Measurements from ENCODE around the gene UBA1. TPM values are rescaled to one million over a fixed set of nuclear protein-coding genes. Genes with fewer than 3 reads are reported as not detected.
A peak's percentile ranks its signal among the peaks of the same experiment; 100 is the strongest.

UBA1 gene
- total RNA-seq, 4 donors from 2014 or later, result 72.9 to 187 (median 149) TPM

- intact Hi-C loops (cut with DNase I; ENCODE audit: low total_unique reads), result no loop called here
- Histone ChIP-seq H3K27me3 (no peaks in the 10 kb centered on the region), H3K27ac (no peak overlapping the region), H3K36me3 (no peaks in the 10 kb centered on the region), H3K4me3 (no peak overlapping the region), H3K4me1 (no peaks in the 10 kb centered on the region), H3K9me3 (no peaks in the 10 kb centered on the region)
- TF ChIP-seq, protein P1, sequence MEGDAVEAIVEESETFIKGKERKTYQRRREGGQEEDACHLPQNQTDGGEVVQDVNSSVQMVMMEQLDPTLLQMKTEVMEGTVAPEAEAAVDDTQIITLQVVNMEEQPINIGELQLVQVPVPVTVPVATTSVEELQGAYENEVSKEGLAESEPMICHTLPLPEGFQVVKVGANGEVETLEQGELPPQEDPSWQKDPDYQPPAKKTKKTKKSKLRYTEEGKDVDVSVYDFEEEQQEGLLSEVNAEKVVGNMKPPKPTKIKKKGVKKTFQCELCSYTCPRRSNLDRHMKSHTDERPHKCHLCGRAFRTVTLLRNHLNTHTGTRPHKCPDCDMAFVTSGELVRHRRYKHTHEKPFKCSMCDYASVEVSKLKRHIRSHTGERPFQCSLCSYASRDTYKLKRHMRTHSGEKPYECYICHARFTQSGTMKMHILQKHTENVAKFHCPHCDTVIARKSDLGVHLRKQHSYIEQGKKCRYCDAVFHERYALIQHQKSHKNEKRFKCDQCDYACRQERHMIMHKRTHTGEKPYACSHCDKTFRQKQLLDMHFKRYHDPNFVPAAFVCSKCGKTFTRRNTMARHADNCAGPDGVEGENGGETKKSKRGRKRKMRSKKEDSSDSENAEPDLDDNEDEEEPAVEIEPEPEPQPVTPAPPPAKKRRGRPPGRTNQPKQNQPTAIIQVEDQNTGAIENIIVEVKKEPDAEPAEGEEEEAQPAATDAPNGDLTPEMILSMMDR (IDR thresholded peaks at IDR 0.05), result no peak
- no peak for TF ChIP-seq POLR2A (IDR thresholded peaks at IDR 0.05)
- DNase-seq, result peak; percentile 11 to 18
Observed at GRCh38 chrX:47169726-47170515, 23.7 kb upstream of the UBA1 start.

DNA sequence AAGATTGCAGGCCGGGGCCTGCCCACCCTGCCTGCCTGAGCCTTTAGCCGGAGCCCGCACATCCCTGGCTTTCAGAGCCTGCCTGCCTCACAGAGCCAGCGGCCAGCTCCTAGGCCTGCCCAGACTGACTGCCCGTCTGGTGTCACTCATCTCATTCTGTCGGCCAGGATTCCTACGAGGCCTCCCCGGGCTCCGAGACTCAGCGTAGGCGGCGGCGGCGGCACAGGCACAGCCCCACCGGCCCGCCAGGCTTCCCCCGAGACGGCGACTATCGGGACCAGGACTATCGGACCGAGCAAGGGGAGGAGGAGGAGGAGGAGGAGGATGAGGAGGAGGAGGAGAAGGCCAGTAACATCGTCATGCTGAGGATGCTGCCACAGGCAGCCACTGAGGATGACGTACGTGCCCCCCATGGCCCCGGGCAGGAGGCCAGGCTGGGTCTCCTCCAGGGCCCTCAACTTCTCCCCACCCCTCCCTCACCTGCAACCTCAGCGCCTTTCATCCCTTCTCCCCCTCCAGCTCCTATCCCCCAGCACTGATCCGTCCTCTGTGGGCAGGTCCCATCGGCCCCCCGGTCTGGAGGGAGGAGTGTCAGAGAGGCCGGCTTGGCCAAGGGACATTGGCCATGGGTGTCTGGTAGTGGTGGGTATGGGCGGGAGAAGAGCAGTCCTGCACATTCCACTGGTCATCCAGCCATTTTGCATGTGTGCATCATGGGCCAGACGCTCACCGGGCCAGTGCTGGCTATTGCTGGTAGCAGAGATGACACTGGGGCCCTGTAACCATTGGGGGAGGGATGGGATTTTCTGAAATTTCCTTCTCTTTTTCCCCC is 22.6 kb upstream of the UBA1 start:
- Histone ChIP-seq H3K27me3 (no peaks in the 10 kb centered on the region), H3K4me3 (no peak overlapping the region), H3K4me1 (no peaks in the 10 kb centered on the region), H3K27ac (no peak overlapping the region), H3K36me3 (no peaks in the 10 kb centered on the region), H3K9me3 (no peaks in the 10 kb centered on the region)
- TF ChIP-seq POLR2A (IDR thresholded peaks at IDR 0.05), result no peak
- TF ChIP-seq, protein P1 (IDR thresholded peaks at IDR 0.05), result no peak
- intact Hi-C loops (cut with DNase I; ENCODE audit: low total_unique reads), result no loop called here
- DNase-seq, result peak in 1 of 2 donors; percentile 10

DNA sequence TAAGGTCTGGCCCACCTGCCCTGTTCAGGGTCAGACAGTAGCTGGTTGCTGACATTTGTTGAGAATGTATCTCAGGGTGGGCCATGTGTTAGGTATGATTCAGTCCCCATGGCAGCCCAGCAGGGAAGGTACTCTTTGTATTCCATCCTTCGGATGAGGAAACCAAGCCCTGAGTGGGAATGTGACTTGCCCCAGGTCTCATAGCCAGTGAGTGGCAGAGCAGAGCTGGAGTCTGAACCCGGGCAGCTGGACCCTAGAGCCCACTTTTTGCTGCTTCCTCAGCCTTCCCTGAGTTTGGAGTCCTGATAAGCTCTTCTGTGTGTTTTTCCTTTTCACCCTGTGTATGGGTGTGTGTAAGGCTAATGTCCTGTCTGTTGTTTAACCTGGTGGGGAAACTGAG is 21.6 kb upstream of the UBA1 start:
- Histone ChIP-seq H3K4me1 (no peaks in the 10 kb centered on the region), H3K27me3 (no peaks in the 10 kb centered on the region), H3K4me3 (no peak overlapping the region), H3K27ac (no peak overlapping the region), H3K9me3 (no peaks in the 10 kb centered on the region), H3K36me3 (no peaks in the 10 kb centered on the region)
- no peak for DNase-seq
- TF ChIP-seq POLR2A (IDR thresholded peaks at IDR 0.05), result no peak
- intact Hi-C loops (cut with DNase I; ENCODE audit: low total_unique reads), result no loop called here

DNA sequence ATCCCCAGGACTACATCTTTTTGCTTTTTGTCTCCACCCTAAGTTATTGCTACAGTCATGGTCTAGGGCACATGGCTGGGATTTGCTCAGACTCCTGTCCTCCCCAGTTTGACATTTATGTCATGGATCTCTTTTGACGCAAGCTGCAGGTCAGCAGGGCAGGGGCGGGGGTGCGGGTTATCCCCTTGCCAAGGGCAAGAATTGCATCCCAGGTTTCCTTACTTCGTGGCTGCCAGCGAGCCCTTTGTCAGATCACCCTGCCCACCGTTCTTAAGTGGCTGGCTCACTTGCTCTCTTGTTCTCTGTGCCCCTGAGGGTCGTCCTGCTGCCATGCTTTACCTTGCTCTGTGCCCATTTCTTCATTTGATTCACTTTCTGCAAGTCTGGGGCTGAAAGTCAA is 21.1 kb upstream of the UBA1 start:
- peak; percentile 2 to 4 for DNase-seq
- no peak overlapping the region for H3K27ac ChIP-seq
- H3K27me3 ChIP-seq, result no peaks in the 10 kb centered on the region
- no peaks in the 10 kb centered on the region for H3K36me3 ChIP-seq
- intact Hi-C loops (cut with DNase I; ENCODE audit: low total_unique reads), result no loop called here
- no peaks in the 10 kb centered on the region for H3K9me3 ChIP-seq
- TF ChIP-seq, protein P1 (IDR thresholded peaks at IDR 0.05), result no peak
- TF ChIP-seq POLR2A (IDR thresholded peaks at IDR 0.05), result no peak
- H3K4me1 ChIP-seq, result no peaks in the 10 kb centered on the region
- H3K4me3 ChIP-seq, result no peak overlapping the region

GRCh38 chrX:47172971-47173792 is 20.4 kb upstream of the UBA1 start:
- no peaks in the 10 kb centered on the region for H3K27me3 ChIP-seq
- no peak overlapping the region for H3K4me3 ChIP-seq
- no peak for TF ChIP-seq POLR2A (IDR thresholded peaks at IDR 0.05)
- TF ChIP-seq, protein P1 (IDR thresholded peaks at IDR 0.05), result no peak
- intact Hi-C loops (cut with DNase I; ENCODE audit: low total_unique reads), result no loop called here
- no peaks in the 10 kb centered on the region for H3K36me3 ChIP-seq
- no peak overlapping the region for H3K27ac ChIP-seq
- no peaks in the 10 kb centered on the region for H3K9me3 ChIP-seq
- no peaks in the 10 kb centered on the region for H3K4me1 ChIP-seq
- DNase-seq, result peak; percentile 9 to 11

Measured in uterus (tissue), 4 donors.